CD14-positive monocyte (primary cell): ENCODE data around the gene XAB2. TPM values are rescaled to one million over a fixed set of nuclear protein-coding genes. Genes with fewer than 3 reads are reported as not detected.
A peak's percentile ranks its signal among the peaks of the same experiment; 100 is the strongest.

Experiments used
- DNase-seq, 3 donors: peaks; one replicate each; pipeline ENCODE4 v3.0.0-alpha.2; 2011 to 2022
- H2AFZ ChIP-seq: 2 replicates; pipeline ENCODE4 v1.6.0; 2012; ENCODE audit warnings: mild to moderate bottlenecking, low read depth, low read length, inconsistent platforms; ENCODE audit not compliant: insufficient read depth, poor library complexity, severe bottlenecking
- H3K27ac ChIP-seq, 2 donors: 1 replicate in 1 of 2; 2 replicates in 1 of 2; pipeline ENCODE4 v1.5.1; 2012 to 2013; ENCODE audit warnings: low read length in 2 of 2, control low read depth in 1 of 2, inconsistent platforms in 1 of 2, low read depth in 1 of 2, mild to moderate bottlenecking in 1 of 2
- H3K27me3 ChIP-seq, 2 donors: one replicate each; pipeline versions ENCODE4 v1.6.0 to v1.6.1; 2011 to 2013; ENCODE audit warnings: low read length in 2 of 2; ENCODE audit not compliant: control insufficient read depth in 2 of 2, insufficient read depth in 2 of 2
- H3K36me3 ChIP-seq, 2 donors: replicated peaks in 1 of 2; 1 replicate in 1 of 2; 2 replicates in 1 of 2; pipeline versions ENCODE4 v1.5.1 to v1.6.1; 2012 to 2013; ENCODE audit warnings: low read length in 2 of 2, control low read depth in 1 of 2, inconsistent platforms in 1 of 2, mild to moderate bottlenecking in 1 of 2; ENCODE audit not compliant: insufficient read depth in 2 of 2, control insufficient read depth in 1 of 2
- H3K4me1 ChIP-seq, 2 donors: 1 replicate in 1 of 2; 2 replicates in 1 of 2; pipeline versions ENCODE4 v1.5.1 to v1.6.1; 2012 to 2013; ENCODE audit warnings: low read length in 2 of 2, control low read depth in 1 of 2, inconsistent platforms in 1 of 2, mild to moderate bottlenecking in 1 of 2, moderate library complexity in 1 of 2; ENCODE audit not compliant: insufficient read depth in 2 of 2, control insufficient read depth in 1 of 2
- H3K4me2 ChIP-seq: replicated peaks from 2 replicates; pipeline ENCODE3; 2012; ENCODE audit warnings: low read length, moderate library complexity, mild to moderate bottlenecking; ENCODE audit not compliant: poor library complexity, severe bottlenecking; ENCODE audit errors: extremely low read depth
- H3K4me3 ChIP-seq, 3 experiments: fragments of 200-600 bp in 1 of 3; sonication (generic) in 1 of 3; replicated peaks in 1 of 3; 1 replicate in 2 of 3; 2 replicates in 1 of 3; pipeline ENCODE4 v1.5.1; 2011 to 2013; ENCODE audit warnings: low read length in 3 of 3, mild to moderate bottlenecking in 3 of 3, control low read depth in 2 of 3, low read depth in 2 of 3, inconsistent platforms in 1 of 3, moderate library complexity in 1 of 3
- H3K79me2 ChIP-seq: 2 replicates; pipeline ENCODE4 v1.6.0; 2012; ENCODE audit warnings: mild to moderate bottlenecking, control low read depth, inconsistent platforms, low read length, moderate library complexity; ENCODE audit not compliant: insufficient read depth
- H3K9ac ChIP-seq: 2 replicates; pipeline ENCODE4 v1.6.0; 2017; ENCODE audit warnings: low read length, mild to moderate bottlenecking; ENCODE audit not compliant: insufficient read depth, poor library complexity, severe bottlenecking
- H3K9me3 ChIP-seq, 2 donors: replicated peaks in 1 of 2; 1 replicate in 1 of 2; 2 replicates in 1 of 2; pipeline versions ENCODE4 v1.5.1 to v1.6.1; 2012 to 2013; ENCODE audit warnings: low read length in 2 of 2, control low read depth in 1 of 2; ENCODE audit not compliant: control insufficient read depth in 1 of 2, insufficient read depth in 1 of 2
- H4K20me1 ChIP-seq: 2 replicates; pipeline ENCODE4 v1.6.0; 2012; ENCODE audit warnings: mild to moderate bottlenecking, low read length, control low read depth, moderate library complexity; ENCODE audit not compliant: insufficient read depth
- H3K27ac Mint-ChIP-seq, 7 donors: one replicate each; pipeline ENCODE4 v1.8.0; 2020; ENCODE audit warnings: mild to moderate bottlenecking in 7 of 7, mixed read lengths in 7 of 7, moderate library complexity in 6 of 7, inconsistent platforms in 2 of 7
- H3K27me3 Mint-ChIP-seq, 3 donors: one replicate each; pipeline ENCODE4 v1.8.0; 2021 to 2022; ENCODE audit warnings: low read depth in 3 of 3, mild to moderate bottlenecking in 3 of 3, mixed read lengths in 3 of 3, moderate library complexity in 3 of 3, inconsistent platforms in 1 of 3
- H3K36me3 Mint-ChIP-seq, 2 donors: one replicate each; pipeline ENCODE4 v1.8.0; 2020; ENCODE audit warnings: mixed read lengths in 2 of 2, inconsistent platforms in 1 of 2, mild to moderate bottlenecking in 1 of 2
- H3K4me1 Mint-ChIP-seq: one replicate; pipeline ENCODE4 v1.8.0; 2020; ENCODE audit warnings: mild to moderate bottlenecking, mixed read lengths
- H3K4me3 Mint-ChIP-seq, 2 donors: one replicate each; pipeline ENCODE4 v1.8.0; 2020; ENCODE audit warnings: mild to moderate bottlenecking in 2 of 2, mixed read lengths in 2 of 2, moderate library complexity in 1 of 2
- H3K9me3 Mint-ChIP-seq, 7 donors: one replicate each; pipeline ENCODE4 v1.8.0; 2020 to 2022; ENCODE audit warnings: mixed read lengths in 7 of 7, mild to moderate bottlenecking in 6 of 7, moderate library complexity in 6 of 7, inconsistent platforms in 2 of 7
- WGBS: methylation state at CpG from one replicate; pipeline ENCODE4 v1.1.5; 2013; ENCODE audit warnings: missing lambda C conversion rate; ENCODE audit not compliant: insufficient coverage; 5-methylcytosine and 5-hydroxymethylcytosine counted together
- intact Hi-C, 2 donors: fragments of 100-400 bp; cut with micrococcal nuclease; formaldehyde crosslinking; loops; one replicate each; pipeline versions ENCODE4 v1.15.0 to v1.15.1; 2023
- polyA plus RNA-seq, 3 donors: library from polyadenylated mRNA; depleted of rRNA in 1 of 3; unstranded in 2 of 3; stranded (reverse) in 1 of 3; fragments of 300-500 nt in 2 of 3; fragments of >200 nt in 1 of 3; fragmentation: Illumina TruSeq in 2 of 3; gene quantifications; 1 replicate in 2 of 3; 2 replicates in 1 of 3; pipeline ENCODE4 v1.2.3, GENCODE V29; 2012 to 2021
- TF ChIP-seq, protein P1 (sequence below): fragments of 200-600 bp; IDR thresholded peaks from one replicate; pipeline ENCODE4 v1.8.0; 2022; ENCODE audit warnings: antibody characterized with exemption, mild to moderate bottlenecking

The XAB2 gene
- polyA plus RNA-seq, 3 donors = 4.6 to 55.7 (median 8.8) TPM

DNA sequence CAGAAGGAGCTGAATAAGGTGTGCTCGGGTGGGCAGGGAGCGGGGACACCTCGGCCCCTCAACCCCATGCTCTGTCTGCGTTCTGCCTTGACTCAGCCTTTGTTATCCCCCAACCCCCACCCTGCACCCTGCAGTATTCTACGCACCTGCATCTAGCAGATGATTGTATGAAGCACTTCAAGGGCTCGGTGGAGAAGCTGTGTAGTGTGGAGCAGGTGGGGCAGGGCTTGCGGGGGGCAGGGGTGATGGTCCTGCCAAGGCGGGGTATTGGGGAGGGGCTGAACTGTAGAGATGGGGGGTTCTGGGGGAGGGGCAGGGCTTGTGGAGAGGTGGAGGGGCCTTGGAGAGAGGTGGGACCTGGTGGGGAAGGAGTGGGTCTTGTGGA lies 13.7 kb upstream of the XAB2 start:
- Histone ChIP-seq H4K20me1 (peaks cover 72% of the 10 kb centered on the region), H3K4me3 (no peak overlapping the region), H3K4me1 (peaks cover 66 to 81% of the 10 kb centered on the region in 2 donors), H3K27ac (peak overlapping the region; percentile 73 to 87), H3K27me3 (no peaks in the 10 kb centered on the region), H3K4me2 (no peak overlapping the region), H3K79me2 (peaks cover 85% of the 10 kb centered on the region), H3K9ac (no peak overlapping the region), H3K9me3 (no peaks in the 10 kb centered on the region), H3K36me3 (peaks cover 59 to 81% of the 10 kb centered on the region in 2 donors), H2AFZ (no peak overlapping the region)
- peaks cover 0 to 1% (median 0%) of the 10 kb centered on the region in 3 donors for H3K27me3 Mint-ChIP-seq
- peaks cover 62% of the 10 kb centered on the region for H3K4me1 Mint-ChIP-seq
- peak overlapping the region in 5 of 7 donors; percentile 40 to 90 (median 58) for H3K27ac Mint-ChIP-seq
- no peak overlapping the region for H3K4me3 Mint-ChIP-seq
- no peak for DNase-seq
- TF ChIP-seq, protein P1, sequence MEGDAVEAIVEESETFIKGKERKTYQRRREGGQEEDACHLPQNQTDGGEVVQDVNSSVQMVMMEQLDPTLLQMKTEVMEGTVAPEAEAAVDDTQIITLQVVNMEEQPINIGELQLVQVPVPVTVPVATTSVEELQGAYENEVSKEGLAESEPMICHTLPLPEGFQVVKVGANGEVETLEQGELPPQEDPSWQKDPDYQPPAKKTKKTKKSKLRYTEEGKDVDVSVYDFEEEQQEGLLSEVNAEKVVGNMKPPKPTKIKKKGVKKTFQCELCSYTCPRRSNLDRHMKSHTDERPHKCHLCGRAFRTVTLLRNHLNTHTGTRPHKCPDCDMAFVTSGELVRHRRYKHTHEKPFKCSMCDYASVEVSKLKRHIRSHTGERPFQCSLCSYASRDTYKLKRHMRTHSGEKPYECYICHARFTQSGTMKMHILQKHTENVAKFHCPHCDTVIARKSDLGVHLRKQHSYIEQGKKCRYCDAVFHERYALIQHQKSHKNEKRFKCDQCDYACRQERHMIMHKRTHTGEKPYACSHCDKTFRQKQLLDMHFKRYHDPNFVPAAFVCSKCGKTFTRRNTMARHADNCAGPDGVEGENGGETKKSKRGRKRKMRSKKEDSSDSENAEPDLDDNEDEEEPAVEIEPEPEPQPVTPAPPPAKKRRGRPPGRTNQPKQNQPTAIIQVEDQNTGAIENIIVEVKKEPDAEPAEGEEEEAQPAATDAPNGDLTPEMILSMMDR = no peak
- H3K36me3 Mint-ChIP-seq = peaks cover 53 to 85% of the 10 kb centered on the region in 2 donors
- WGBS = 100% methylated on average over 4 of the region's 8 CpGs
- intact Hi-C loops = no loop called here
- peaks cover 0 to 2% (median 0%) of the 10 kb centered on the region in 7 donors for H3K9me3 Mint-ChIP-seq

DNA sequence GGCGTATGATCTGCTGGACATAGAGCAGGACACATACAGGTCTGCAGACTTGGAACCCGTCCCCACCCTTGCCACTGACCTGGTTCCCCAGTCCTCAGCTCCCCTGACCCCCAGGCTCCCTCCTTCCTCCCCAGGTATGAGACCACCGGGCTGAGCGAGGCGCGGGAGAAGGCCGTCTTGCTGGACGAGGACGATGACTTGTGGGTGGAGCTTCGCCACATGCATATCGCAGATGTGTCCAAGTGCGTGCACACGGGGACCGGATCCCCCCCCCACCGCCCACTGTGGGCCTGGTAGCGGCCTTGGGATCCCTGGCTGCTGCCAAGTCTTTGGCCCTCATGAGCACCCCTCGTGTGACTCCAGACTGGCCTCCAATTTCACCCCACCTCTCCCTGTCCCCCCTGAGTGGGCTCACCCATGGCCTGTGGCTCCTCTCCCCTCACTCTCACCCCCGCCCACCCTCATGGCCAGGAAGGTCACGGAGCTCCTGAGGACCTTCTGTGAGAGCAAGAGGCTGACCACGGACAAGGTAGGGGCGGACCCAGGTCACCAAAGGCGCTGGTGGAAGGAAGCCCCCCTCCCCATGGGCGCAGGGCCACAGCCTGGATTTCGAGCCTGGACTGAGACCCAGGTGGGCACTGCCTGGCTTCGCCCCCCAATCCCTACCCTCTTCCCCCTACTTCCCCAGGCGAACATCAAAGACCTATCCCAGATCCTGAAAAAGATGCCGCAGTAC lies 13.1 kb upstream of the XAB2 start:
- Mint-ChIP-seq H3K36me3 (peaks cover 49 to 82% of the 10 kb centered on the region in 2 donors), H3K27me3 (peaks cover 0 to 1% (median 0%) of the 10 kb centered on the region in 3 donors), H3K4me1 (peaks cover 67% of the 10 kb centered on the region), H3K27ac (peak overlapping the region in 5 of 7 donors; percentile 35 to 81 (median 58)), H3K9me3 (peaks cover 0 to 2% (median 0%) of the 10 kb centered on the region in 7 donors), H3K4me3 (no peak overlapping the region)
- DNase-seq = no peak
- TF ChIP-seq, protein P1 = no peak
- Histone ChIP-seq H3K27ac (peak overlapping the region in 1 of 2 donors; percentile 87), H3K9me3 (no peaks in the 10 kb centered on the region), H3K4me2 (no peak overlapping the region), H3K9ac (no peak overlapping the region), H3K4me1 (peaks cover 70 to 85% of the 10 kb centered on the region in 2 donors), H2AFZ (no peak overlapping the region), H3K4me3 (no peak overlapping the region), H3K36me3 (peaks cover 55 to 75% of the 10 kb centered on the region in 2 donors), H4K20me1 (peaks cover 76% of the 10 kb centered on the region), H3K27me3 (no peaks in the 10 kb centered on the region), H3K79me2 (peaks cover 90% of the 10 kb centered on the region)
- intact Hi-C loops = no loop called here
- WGBS = 98% methylated on average over 24 of the region's 27 CpGs
